HepG2 (cell line): ENCODE measurements around the gene RELB. TPM values are rescaled to one million over a fixed set of nuclear protein-coding genes. Genes with fewer than 3 reads are reported as not detected.

Source experiments
- ATAC-seq: fragments of 200-7000 bp; cut with Tn5 transposase; 3 replicates; pipeline ENCODE4 v1.9.1; 2020; ENCODE audit warnings: mild to moderate bottlenecking, moderate library complexity
- BruUV-seq: library from RNA; stranded (reverse); fragments of 400-500 nt; replicated peaks from 2 replicates; lab custom pipeline; 2021; lab: Mats Ljungman, UMichigan
- CTCF ChIA-PET: fragments of 300-600 bp; formaldehyde crosslinking; extraction: SDS; loops from one replicate; lab custom pipeline; 2021; ENCODE audit warnings: low total read pairs, inconsistent platforms, low intra/inter-chr PET ratio; lab: Yijun Ruan, JAX
- POLR2A ChIA-PET: fragments of 350-600 bp; sonication (Branson Sonifier 250); formaldehyde crosslinking; loops from one replicate; lab custom pipeline; 2020; ENCODE audit warnings: antibody characterized with exemption, inconsistent platforms; lab: Yijun Ruan, JAX
- DNase-seq: peaks from one replicate; pipeline ENCODE4 v3.0.0-alpha.2; 2015; ENCODE audit warnings: low spot score
- FAIRE-seq: peaks from 3 replicates; lab custom pipeline; 2011; peaks lifted over from hg19 to GRCh38; lab: Jason Lieb, UNC
- H2AFZ ChIP-seq: one replicate; pipeline ENCODE4 v1.6.1; 2011; ENCODE audit warnings: low read length, inconsistent platforms
- H3K27ac ChIP-seq: fragments of 300-600 bp; 3 replicates; pipeline ENCODE4 v1.8.0; 2011; ENCODE audit warnings: mixed run types, mild to moderate bottlenecking, mixed read lengths, low read length, inconsistent platforms; ENCODE audit not compliant: insufficient read depth; ENCODE audit errors: extremely low read length
- H3K27me3 ChIP-seq, 2 experiments: fragments of 200-600 bp in 1 of 2; 2 replicates in 1 of 2; 3 replicates in 1 of 2; pipeline versions ENCODE4 v1.6.0 to v1.8.0; 2011; ENCODE audit warnings: low read length in 2 of 2, mild to moderate bottlenecking in 2 of 2, moderate library complexity in 2 of 2, inconsistent platforms in 1 of 2; ENCODE audit not compliant: insufficient read depth in 2 of 2, control insufficient read depth in 1 of 2
- H3K36me3 ChIP-seq, 2 experiments: fragments of 200-600 bp in 1 of 2; replicated peaks in 1 of 2; 2 replicates in 1 of 2; 3 replicates in 1 of 2; pipeline versions ENCODE4 v1.5.1 to v1.8.0; 2011; ENCODE audit warnings: low read length in 2 of 2, inconsistent platforms in 1 of 2; ENCODE audit not compliant: insufficient read depth in 2 of 2, control insufficient read depth in 1 of 2
- H3K4me1 ChIP-seq: 2 replicates; pipeline ENCODE4 v1.5.1; 2012; ENCODE audit warnings: low read length, inconsistent platforms; ENCODE audit not compliant: insufficient read depth
- H3K4me2 ChIP-seq: 2 replicates; pipeline ENCODE4 v1.6.0; 2011; ENCODE audit warnings: low read depth, low read length, inconsistent platforms
- H3K4me3 ChIP-seq, 3 experiments: fragments of 200-600 bp in 1 of 3; sonication (generic), shearing (Covaris generic) in 1 of 3; replicated peaks in 1 of 3; 2 replicates each; pipeline ENCODE4 v1.5.1; 2011 to 2016; ENCODE audit warnings: low read length in 3 of 3, inconsistent platforms in 2 of 3, low read depth in 2 of 3, mild to moderate bottlenecking in 2 of 3, control low read depth in 1 of 3, mixed read lengths in 1 of 3; ENCODE audit not compliant: insufficient read depth in 1 of 3
- H3K79me2 ChIP-seq: one replicate; pipeline ENCODE4 v1.6.1; 2011; ENCODE audit warnings: low read length, inconsistent platforms; ENCODE audit not compliant: insufficient read depth
- H3K9ac ChIP-seq: 2 replicates; pipeline ENCODE4 v1.6.0; 2011; ENCODE audit warnings: mild to moderate bottlenecking, low read depth, low read length, inconsistent platforms; ENCODE audit not compliant: insufficient read depth
- H3K9me3 ChIP-seq: 2 replicates; pipeline ENCODE4 v1.5.1; 2012; ENCODE audit warnings: mild to moderate bottlenecking, low read length
- H4K20me1 ChIP-seq: 2 replicates; pipeline ENCODE4 v1.6.0; 2011; ENCODE audit warnings: inconsistent platforms, mild to moderate bottlenecking, low read length, moderate library complexity; ENCODE audit not compliant: insufficient read depth
- AGO2 ChIP-seq: fragments of 200-400 bp; formaldehyde crosslinking; optimal IDR thresholded peaks from 2 replicates; pipeline ENCODE3; 2017; ENCODE audit warnings: mild to moderate bottlenecking, low read depth, low read length, moderate library complexity
- HMGA1 ChIP-seq: sonication (generic); formaldehyde crosslinking; conservative IDR thresholded peaks from 2 replicates; pipeline ENCODE4 v1.4.0; 2020; ENCODE audit warnings: missing genetic modification reagents
- JDP2 ChIP-seq: sonication (generic); formaldehyde crosslinking; IDR thresholded peaks from 2 replicates; pipeline ENCODE4 v1.8.1; 2022; ENCODE audit warnings: missing genetic modification reagents, borderline replicate concordance
- NFYB ChIP-seq: sonication (generic); formaldehyde crosslinking; IDR thresholded peaks from 2 replicates; pipeline ENCODE4 v1.4.0; 2020; ENCODE audit warnings: missing genetic modification reagents
- PAF1 ChIP-seq: IDR thresholded peaks from 2 replicates; pipeline ENCODE4 v1.6.1; 2016; ENCODE audit warnings: missing genetic modification reagents, missing compliant biosample characterization
- PHF21A ChIP-seq: sonication (generic); formaldehyde crosslinking; IDR thresholded peaks from 2 replicates; pipeline ENCODE4 v1.5.0; 2020; ENCODE audit warnings: mild to moderate bottlenecking, missing genetic modification reagents
- POLR2A ChIP-seq, 2 experiments: IDR thresholded peaks; 2 replicates each; pipeline ENCODE4 v1.6.1; 2011; ENCODE audit warnings: low read depth in 2 of 2, low read length in 2 of 2, mild to moderate bottlenecking in 1 of 2, moderate library complexity in 1 of 2; ENCODE audit not compliant: insufficient read depth in 1 of 2
- POLR2G ChIP-seq: fragments of 200-400 bp; formaldehyde crosslinking; IDR thresholded peaks from 2 replicates; pipeline ENCODE4 v1.6.1; 2018; ENCODE audit warnings: mild to moderate bottlenecking, low read depth, low read length, moderate library complexity
- ZNF121 ChIP-seq: sonication (generic); formaldehyde crosslinking; IDR thresholded peaks from 2 replicates; pipeline ENCODE4 v1.5.0; 2020; ENCODE audit warnings: mild to moderate bottlenecking, missing genetic modification reagents
- ZNF530 ChIP-seq: sonication (generic); formaldehyde crosslinking; IDR thresholded peaks from 2 replicates; pipeline ENCODE4 v1.5.0; 2020; ENCODE audit warnings: low read depth, mild to moderate bottlenecking, missing genetic modification reagents
- WGBS: methylation state at CpG from one replicate; pipeline ENCODE4 v1.1.6; 2017; ENCODE audit warnings: low lambda C conversion rate; 5-methylcytosine and 5-hydroxymethylcytosine counted together
- in situ Hi-C: cut with HindIII; loops from 2 replicates; pipeline ENCODE4 v1.10.0; 2017; ENCODE audit warnings: low pct_unique_long_range_greater_than_20kb; ENCODE audit not compliant: extremely low pct_ligation_motif_present
- intact Hi-C: fragments of 100-400 bp; cut with micrococcal nuclease; formaldehyde crosslinking; loops from one replicate; pipeline ENCODE4 v1.10.0; 2022; ENCODE audit not compliant: unreplicated experiment
- polyA plus RNA-seq, 8 experiments: library from polyadenylated mRNA; depleted of rRNA in 3 of 8; stranded (reverse) in 7 of 8; unstranded in 1 of 8; fragments of >200 nt; fragmentation: Illumina TruSeq in 4 of 8; extraction: Trizol in 4 of 8; gene quantifications; 2 replicates each; pipeline versions ENCODE4 v1.2.1 to v1.2.3, GENCODE V29; 2011 to 2016; ENCODE audit warnings: low read depth in 4 of 8, missing spikeins in 1 of 8, mixed read lengths in 1 of 8; ENCODE audit not compliant: insufficient read depth in 1 of 8
- total RNA-seq, 5 experiments: library from RNA; depleted of rRNA; stranded (reverse); fragments of >200 nt; fragmentation: Illumina TruSeq; extraction: Trizol; gene quantifications; 2 replicates each; pipeline ENCODE4 v1.2.3, GENCODE V29; 2016; ENCODE audit warnings: low read depth in 1 of 5
- TF ChIP-seq, protein P1 (sequence below): IDR thresholded peaks from 2 replicates; pipeline ENCODE4 v1.6.1; 2016; ENCODE audit warnings: low read depth, missing genetic modification reagents, missing compliant biosample characterization

Gene RELB
- total and polyA plus RNA-seq, 2 of the 13 experiments (the other 11 are each of a cell fraction or from before 2014, with no cell fraction given): 1.9 to 3.5 TPM

GRCh38 chr19:44993526-44993925 is 7.7 kb upstream of the RELB start:
- H4K20me1 ChIP-seq: no peaks in the 10 kb centered on the region
- no peak overlapping the region for H3K9ac ChIP-seq
- H3K79me2 ChIP-seq: no peaks in the 10 kb centered on the region
- DNase-seq: no peak
- 90% methylated on average over 6 of the region's 6 CpGs for WGBS
- ChIA-PET CTCF (no interaction called here), POLR2A (no interaction called here)
- FAIRE-seq: no peak
- ATAC-seq: no peak
- peaks cover 7% of the 10 kb centered on the region for H3K4me1 ChIP-seq
- H3K27ac ChIP-seq: no peak overlapping the region
- no peak overlapping the region for H3K4me3 ChIP-seq
- H3K9me3 ChIP-seq: no peaks in the 10 kb centered on the region
- no peak overlapping the region for H3K4me2 ChIP-seq
- H3K27me3 ChIP-seq: no peaks in the 10 kb centered on the region
- intact Hi-C loops: no loop called here
- no peak overlapping the region for H2AFZ ChIP-seq
- TSS peak; percentile 61 for BruUV-seq
- H3K36me3 ChIP-seq: peaks cover 10 to 19% of the 10 kb centered on the region in 2 experiments; a peak in 3 of 5 replicates
- TF ChIP-seq JDP2 (CRISPR knock-in tag) (no peak), ZNF121 (CRISPR knock-in tag) (peak; percentile 58; the same call in 1 of the 2 replicates)
- in situ Hi-C loops: no loop called here

- intact Hi-C loops: no loop called here
- in situ Hi-C loops: no loop called here
- BruUV-seq: no TSS peak
- ATAC-seq: no peak
- 94% methylated on average over 3 of the region's 12 CpGs for WGBS
- peak; percentile 85 for TF ChIP-seq AGO2
- TF ChIP-seq ZNF530: no peak
- TF ChIP-seq, protein P1, sequence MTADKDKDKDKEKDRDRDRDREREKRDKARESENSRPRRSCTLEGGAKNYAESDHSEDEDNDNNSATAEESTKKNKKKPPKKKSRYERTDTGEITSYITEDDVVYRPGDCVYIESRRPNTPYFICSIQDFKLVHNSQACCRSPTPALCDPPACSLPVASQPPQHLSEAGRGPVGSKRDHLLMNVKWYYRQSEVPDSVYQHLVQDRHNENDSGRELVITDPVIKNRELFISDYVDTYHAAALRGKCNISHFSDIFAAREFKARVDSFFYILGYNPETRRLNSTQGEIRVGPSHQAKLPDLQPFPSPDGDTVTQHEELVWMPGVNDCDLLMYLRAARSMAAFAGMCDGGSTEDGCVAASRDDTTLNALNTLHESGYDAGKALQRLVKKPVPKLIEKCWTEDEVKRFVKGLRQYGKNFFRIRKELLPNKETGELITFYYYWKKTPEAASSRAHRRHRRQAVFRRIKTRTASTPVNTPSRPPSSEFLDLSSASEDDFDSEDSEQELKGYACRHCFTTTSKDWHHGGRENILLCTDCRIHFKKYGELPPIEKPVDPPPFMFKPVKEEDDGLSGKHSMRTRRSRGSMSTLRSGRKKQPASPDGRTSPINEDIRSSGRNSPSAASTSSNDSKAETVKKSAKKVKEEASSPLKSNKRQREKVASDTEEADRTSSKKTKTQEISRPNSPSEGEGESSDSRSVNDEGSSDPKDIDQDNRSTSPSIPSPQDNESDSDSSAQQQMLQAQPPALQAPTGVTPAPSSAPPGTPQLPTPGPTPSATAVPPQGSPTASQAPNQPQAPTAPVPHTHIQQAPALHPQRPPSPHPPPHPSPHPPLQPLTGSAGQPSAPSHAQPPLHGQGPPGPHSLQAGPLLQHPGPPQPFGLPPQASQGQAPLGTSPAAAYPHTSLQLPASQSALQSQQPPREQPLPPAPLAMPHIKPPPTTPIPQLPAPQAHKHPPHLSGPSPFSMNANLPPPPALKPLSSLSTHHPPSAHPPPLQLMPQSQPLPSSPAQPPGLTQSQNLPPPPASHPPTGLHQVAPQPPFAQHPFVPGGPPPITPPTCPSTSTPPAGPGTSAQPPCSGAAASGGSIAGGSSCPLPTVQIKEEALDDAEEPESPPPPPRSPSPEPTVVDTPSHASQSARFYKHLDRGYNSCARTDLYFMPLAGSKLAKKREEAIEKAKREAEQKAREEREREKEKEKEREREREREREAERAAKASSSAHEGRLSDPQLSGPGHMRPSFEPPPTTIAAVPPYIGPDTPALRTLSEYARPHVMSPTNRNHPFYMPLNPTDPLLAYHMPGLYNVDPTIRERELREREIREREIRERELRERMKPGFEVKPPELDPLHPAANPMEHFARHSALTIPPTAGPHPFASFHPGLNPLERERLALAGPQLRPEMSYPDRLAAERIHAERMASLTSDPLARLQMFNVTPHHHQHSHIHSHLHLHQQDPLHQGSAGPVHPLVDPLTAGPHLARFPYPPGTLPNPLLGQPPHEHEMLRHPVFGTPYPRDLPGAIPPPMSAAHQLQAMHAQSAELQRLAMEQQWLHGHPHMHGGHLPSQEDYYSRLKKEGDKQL (CRISPR knock-in tag): no peak
- TF ChIP-seq NFYB: no peak
- TF ChIP-seq POLR2G: peak; percentile 26; the same call in 1 of the 2 replicates
- TF ChIP-seq POLR2A (IDR thresholded peaks at IDR 0.05; ENCODE audit: insufficient read depth in 1 of 2, low read depth in 2 of 2, low read length in 2 of 2): 0 out of 4 replicates have a peak, but pooled peaks of 1 of the 2 experiments have one; percentile 7
- no peak for TF ChIP-seq PHF21A
- TF ChIP-seq PAF1 (CRISPR knock-in tag): peak; percentile 65; the same call in 1 of the 2 replicates
- no peak for TF ChIP-seq HMGA1 (CRISPR knock-in tag)
- TF ChIP-seq, all 625 proteins: peak for 4
- no peaks in the 10 kb centered on the region for H3K79me2 ChIP-seq
- DNase-seq: no peak
- no peak overlapping the region for H3K4me2 ChIP-seq
- ChIA-PET POLR2A (no interaction called here), CTCF (no interaction called here)
- H3K9me3 ChIP-seq: no peaks in the 10 kb centered on the region
- no peaks in the 10 kb centered on the region for H4K20me1 ChIP-seq
- H3K27me3 ChIP-seq: no peaks in the 10 kb centered on the region
- no peak for FAIRE-seq
- H3K4me1 ChIP-seq: peaks cover 7% of the 10 kb centered on the region
- no peak overlapping the region for H2AFZ ChIP-seq
- H3K9ac ChIP-seq: no peak overlapping the region
- H3K36me3 ChIP-seq: peaks cover 10 to 18% of the 10 kb centered on the region in 2 experiments; a peak in 3 of 5 replicates
- H3K4me3 ChIP-seq: no peak overlapping the region
- no peak overlapping the region for H3K27ac ChIP-seq
Measured at GRCh38 chr19:44993926-44994537, 7.2 kb upstream of the RELB start.
